Stimulated activated CD8-positive, alpha-beta memory T cell treated with anti-CD3 and anti-CD28 coated beads, Interleukin-12 subunit alpha, Interleukin-12 subunit beta, amount 100 ng/mL, for 4 hours (primary cell): ENCODE results near the gene NNAT.

Experiments
- DNase-seq: peaks from one replicate; pipeline ENCODE4 v3.0.0-alpha.2; 2020; ENCODE audit warnings: low read depth

The NNAT gene

GRCh38 chr20:37567671-37568588 lies 46.9 kb downstream of the NNAT start:
- no peak for DNase-seq

- DNase-seq = no peak
Measured at GRCh38 chr20:37570419-37570818, 49.4 kb downstream of the NNAT start.

- DNase-seq = no peak
Measured at GRCh38 chr20:37571033-37571432, 50.0 kb downstream of the NNAT start.
